ENCODE results near the gene NKAIN1.

The NKAIN1 gene

DNA sequence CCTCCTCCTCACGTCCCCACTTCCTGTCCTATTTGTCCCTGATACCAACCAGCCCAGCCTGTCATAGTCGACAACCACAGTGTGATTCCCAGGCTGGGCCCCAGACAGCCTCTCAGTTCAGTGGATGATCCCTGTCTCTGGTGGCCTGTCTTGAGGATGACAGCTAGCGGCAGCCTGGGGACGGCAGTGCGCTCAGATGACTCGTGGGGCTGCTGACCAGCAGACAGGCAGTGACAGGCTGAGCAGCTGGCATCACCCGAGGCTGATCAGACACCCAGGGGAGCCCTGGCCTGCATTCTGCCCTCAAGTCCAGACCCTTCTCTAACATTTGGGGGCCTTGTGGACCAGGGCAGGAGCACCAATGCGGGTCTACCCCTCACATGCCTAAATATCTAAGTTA lies 21.0 kb downstream of the NKAIN1 start:
- Histone ChIP-seq H3K36me3 (ENCODE audit: insufficient read depth, low read length) (no peaks in the 10 kb centered on the region), H3K9ac (ENCODE audit: low read length) (no peak overlapping the region), H3K9me3 (ENCODE audit: low read length) (no peaks in the 10 kb centered on the region), H3K27me3 (ENCODE audit: insufficient read depth, low read length) (no peaks in the 10 kb centered on the region), H3K27ac (ENCODE audit: low read depth, low read length, poor library complexity, severe bottlenecking) (no peak overlapping the region), H3K4me2 (ENCODE audit: low read length) (no peak overlapping the region), H2AFZ (ENCODE audit: low read length) (no peak overlapping the region), H3K79me2 (ENCODE audit: insufficient read depth, low read length) (no peaks in the 10 kb centered on the region), H3K9me2 (ENCODE audit: low read depth, low read length) (no peaks in the 10 kb centered on the region), H3K4me1 (ENCODE audit: insufficient read depth, low read length, severe bottlenecking) (no peaks in the 10 kb centered on the region), H3K4me3 (ENCODE audit: low read depth, low read length, poor library complexity, severe bottlenecking) (no peak overlapping the region), H3F3A (ENCODE audit: insufficient read depth, low read length) (no peaks in the 10 kb centered on the region), H4K20me1 (ENCODE audit: insufficient read depth, low read length) (no peaks in the 10 kb centered on the region)
- TF ChIP-seq, protein P1, sequence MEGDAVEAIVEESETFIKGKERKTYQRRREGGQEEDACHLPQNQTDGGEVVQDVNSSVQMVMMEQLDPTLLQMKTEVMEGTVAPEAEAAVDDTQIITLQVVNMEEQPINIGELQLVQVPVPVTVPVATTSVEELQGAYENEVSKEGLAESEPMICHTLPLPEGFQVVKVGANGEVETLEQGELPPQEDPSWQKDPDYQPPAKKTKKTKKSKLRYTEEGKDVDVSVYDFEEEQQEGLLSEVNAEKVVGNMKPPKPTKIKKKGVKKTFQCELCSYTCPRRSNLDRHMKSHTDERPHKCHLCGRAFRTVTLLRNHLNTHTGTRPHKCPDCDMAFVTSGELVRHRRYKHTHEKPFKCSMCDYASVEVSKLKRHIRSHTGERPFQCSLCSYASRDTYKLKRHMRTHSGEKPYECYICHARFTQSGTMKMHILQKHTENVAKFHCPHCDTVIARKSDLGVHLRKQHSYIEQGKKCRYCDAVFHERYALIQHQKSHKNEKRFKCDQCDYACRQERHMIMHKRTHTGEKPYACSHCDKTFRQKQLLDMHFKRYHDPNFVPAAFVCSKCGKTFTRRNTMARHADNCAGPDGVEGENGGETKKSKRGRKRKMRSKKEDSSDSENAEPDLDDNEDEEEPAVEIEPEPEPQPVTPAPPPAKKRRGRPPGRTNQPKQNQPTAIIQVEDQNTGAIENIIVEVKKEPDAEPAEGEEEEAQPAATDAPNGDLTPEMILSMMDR (IDR thresholded peaks at IDR 0.05; ENCODE audit: low read length), result no peak
- TF ChIP-seq EZH2 (IDR thresholded peaks at IDR 0.05; ENCODE audit: borderline replicate concordance, low read length), result no peak

DNA sequence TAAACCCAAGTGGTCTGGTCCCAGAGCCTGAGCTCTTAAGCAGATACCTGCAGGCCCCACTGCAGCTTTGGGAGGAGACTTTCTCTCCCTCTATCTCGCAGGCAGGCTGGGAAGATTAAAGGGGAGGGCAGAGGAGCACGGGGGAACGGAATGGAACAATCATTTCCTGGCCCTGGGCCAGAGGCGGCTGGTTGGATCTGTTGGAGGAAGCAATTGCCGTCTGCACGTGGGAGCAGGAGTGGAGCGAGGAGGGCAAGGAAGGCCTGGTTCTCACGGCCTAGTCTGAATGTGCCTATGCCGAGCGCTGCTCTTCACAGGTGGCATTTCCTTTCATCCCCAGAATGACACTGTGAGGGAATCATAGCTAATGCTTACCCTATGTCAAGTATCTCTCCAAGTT lies 23.7 kb downstream of the NKAIN1 start:
- Histone ChIP-seq H4K20me1 (ENCODE audit: insufficient read depth, low read length) (no peaks in the 10 kb centered on the region), H3F3A (ENCODE audit: insufficient read depth, low read length) (no peaks in the 10 kb centered on the region), H3K9me3 (ENCODE audit: low read length) (peaks cover 6% of the 10 kb centered on the region; the same call in 1 of the 2 replicates), H3K4me3 (ENCODE audit: low read depth, low read length, poor library complexity, severe bottlenecking) (no peak overlapping the region), H2AFZ (ENCODE audit: low read length) (no peak overlapping the region), H3K9me2 (ENCODE audit: low read depth, low read length) (no peaks in the 10 kb centered on the region), H3K36me3 (ENCODE audit: insufficient read depth, low read length) (no peaks in the 10 kb centered on the region; the same call in 1 of the 2 replicates), H3K27me3 (ENCODE audit: insufficient read depth, low read length) (no peaks in the 10 kb centered on the region; the same call in 1 of the 2 replicates), H3K27ac (ENCODE audit: low read depth, low read length, poor library complexity, severe bottlenecking) (no peak overlapping the region), H3K79me2 (ENCODE audit: insufficient read depth, low read length) (no peaks in the 10 kb centered on the region), H3K4me1 (ENCODE audit: insufficient read depth, low read length, severe bottlenecking) (no peaks in the 10 kb centered on the region), H3K9ac (ENCODE audit: low read length) (no peak overlapping the region), H3K4me2 (ENCODE audit: low read length) (no peak overlapping the region)
- no peak for TF ChIP-seq EZH2 (IDR thresholded peaks at IDR 0.05; ENCODE audit: borderline replicate concordance, low read length)
- TF ChIP-seq, protein P1 (IDR thresholded peaks at IDR 0.05; ENCODE audit: low read length), result no peak

DNA sequence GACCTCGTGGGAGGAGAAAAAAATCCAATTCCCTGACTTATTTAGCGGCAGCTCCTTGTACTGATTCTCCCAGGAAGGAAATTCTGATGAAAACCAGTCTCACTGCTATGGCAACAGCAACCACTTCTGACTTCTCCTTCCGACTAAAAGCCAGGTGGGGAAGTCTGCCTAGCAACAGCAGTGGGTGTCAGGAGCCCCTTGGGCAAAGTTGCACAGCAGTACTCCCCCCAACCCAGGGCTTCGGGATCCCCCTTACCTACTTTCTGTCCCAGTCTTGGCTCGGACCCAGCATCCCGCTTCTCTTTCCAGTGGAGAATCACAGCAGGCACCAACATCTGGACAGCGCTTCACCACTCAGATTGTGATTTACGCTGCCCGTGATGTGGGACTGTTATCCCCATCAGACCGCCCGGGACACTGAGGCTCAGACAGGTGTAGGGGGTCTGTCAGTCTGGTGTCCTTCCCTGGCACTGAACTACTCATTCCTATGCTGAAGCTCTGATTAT lies 24.6 kb downstream of the NKAIN1 start:
- H3K27ac ChIP-seq (ENCODE audit: low read depth, low read length, poor library complexity, severe bottlenecking), result no peak overlapping the region
- H2AFZ ChIP-seq (ENCODE audit: low read length), result no peak overlapping the region
- H3K9me2 ChIP-seq (ENCODE audit: low read depth, low read length), result no peaks in the 10 kb centered on the region
- H3F3A ChIP-seq (ENCODE audit: insufficient read depth, low read length), result no peaks in the 10 kb centered on the region
- H3K36me3 ChIP-seq (ENCODE audit: insufficient read depth, low read length), result no peaks in the 10 kb centered on the region; the same call in 1 of the 2 replicates
- no peaks in the 10 kb centered on the region for H3K79me2 ChIP-seq (ENCODE audit: insufficient read depth, low read length)
- peaks cover 8% of the 10 kb centered on the region; the same call in 1 of the 2 replicates for H3K9me3 ChIP-seq (ENCODE audit: low read length)
- no peaks in the 10 kb centered on the region for H3K4me1 ChIP-seq (ENCODE audit: insufficient read depth, low read length, severe bottlenecking)
- H3K4me3 ChIP-seq (ENCODE audit: low read depth, low read length, poor library complexity, severe bottlenecking), result no peak overlapping the region
- TF ChIP-seq, protein P1 (IDR thresholded peaks at IDR 0.05; ENCODE audit: low read length), result no peak; the same call in 1 of the 2 replicates
- no peak for TF ChIP-seq EZH2 (IDR thresholded peaks at IDR 0.05; ENCODE audit: borderline replicate concordance, low read length)
- H3K4me2 ChIP-seq (ENCODE audit: low read length), result no peak overlapping the region
- no peak overlapping the region for H3K9ac ChIP-seq (ENCODE audit: low read length)
- no peaks in the 10 kb centered on the region for H4K20me1 ChIP-seq (ENCODE audit: insufficient read depth, low read length)
- H3K27me3 ChIP-seq (ENCODE audit: insufficient read depth, low read length), result no peaks in the 10 kb centered on the region; the same call in 1 of the 2 replicates
